Upper lobe of right lung (tissue), 1 donor: ENCODE results near the gene ELF4. TPM values are rescaled to one million over a fixed set of nuclear protein-coding genes. Genes with fewer than 3 reads are reported as not detected.

Experiments used
- ATAC-seq: fragments of 200-7000 bp; cut with Tn5 transposase; one replicate; pipeline ENCODE4 v1.9.1; 2020; ENCODE audit warnings: mild to moderate bottlenecking, moderate library complexity
- DNase-seq: peaks from one replicate; pipeline ENCODE4 v3.0.0-alpha.2; 2020
- H3K27ac ChIP-seq: fragments of 200-600 bp; one replicate; pipeline ENCODE4 v1.8.0; 2022
- H3K27me3 ChIP-seq: fragments of 200-600 bp; one replicate; pipeline ENCODE4 v1.8.0; 2022; ENCODE audit warnings: mild to moderate bottlenecking
- H3K36me3 ChIP-seq: fragments of 200-600 bp; one replicate; pipeline ENCODE4 v1.8.0; 2022
- H3K4me1 ChIP-seq: fragments of 200-600 bp; one replicate; pipeline ENCODE4 v1.8.0; 2022
- H3K4me3 ChIP-seq: fragments of 200-600 bp; one replicate; pipeline ENCODE4 v1.8.0; 2022; ENCODE audit warnings: mild to moderate bottlenecking
- H3K9me3 ChIP-seq: fragments of 200-600 bp; one replicate; pipeline ENCODE4 v1.8.0; 2022
- intact Hi-C: fragments of 100-400 bp; cut with DNase I; formaldehyde crosslinking; loops from one replicate; pipeline ENCODE4 v1.11.0; 2022
- total RNA-seq: library from RNA; stranded (reverse); fragmentation: NEBNext Ultra II Directional; extraction: Animal tissue kit (Norgen Biotek cat#: 25700); gene quantifications from one replicate; pipeline ENCODE4 v1.2.1, GENCODE V29; 2021
- TF ChIP-seq, protein P1 (sequence below): fragments of 200-600 bp; IDR thresholded peaks from one replicate; pipeline ENCODE4 v1.8.0; 2022; ENCODE audit warnings: antibody characterized with exemption
- donor health status: DM: no; HTN: yes; CAD: no; lungs with severe emphysema.

The ELF4 gene
- total RNA-seq, 1 donor from 2014 or later, result 23.8 TPM

GRCh38 chrX:130105244-130105643 is 5.1 kb downstream of the ELF4 start:
- peaks cover 20% of the 10 kb centered on the region for H3K4me1 ChIP-seq
- no peaks in the 10 kb centered on the region for H3K36me3 ChIP-seq
- ATAC-seq, result no peak
- no peak for DNase-seq
- H3K4me3 ChIP-seq, result no peak overlapping the region
- H3K27me3 ChIP-seq, result no peaks in the 10 kb centered on the region
- H3K9me3 ChIP-seq, result no peaks in the 10 kb centered on the region
- H3K27ac ChIP-seq, result no peak overlapping the region
- TF ChIP-seq, protein P1, sequence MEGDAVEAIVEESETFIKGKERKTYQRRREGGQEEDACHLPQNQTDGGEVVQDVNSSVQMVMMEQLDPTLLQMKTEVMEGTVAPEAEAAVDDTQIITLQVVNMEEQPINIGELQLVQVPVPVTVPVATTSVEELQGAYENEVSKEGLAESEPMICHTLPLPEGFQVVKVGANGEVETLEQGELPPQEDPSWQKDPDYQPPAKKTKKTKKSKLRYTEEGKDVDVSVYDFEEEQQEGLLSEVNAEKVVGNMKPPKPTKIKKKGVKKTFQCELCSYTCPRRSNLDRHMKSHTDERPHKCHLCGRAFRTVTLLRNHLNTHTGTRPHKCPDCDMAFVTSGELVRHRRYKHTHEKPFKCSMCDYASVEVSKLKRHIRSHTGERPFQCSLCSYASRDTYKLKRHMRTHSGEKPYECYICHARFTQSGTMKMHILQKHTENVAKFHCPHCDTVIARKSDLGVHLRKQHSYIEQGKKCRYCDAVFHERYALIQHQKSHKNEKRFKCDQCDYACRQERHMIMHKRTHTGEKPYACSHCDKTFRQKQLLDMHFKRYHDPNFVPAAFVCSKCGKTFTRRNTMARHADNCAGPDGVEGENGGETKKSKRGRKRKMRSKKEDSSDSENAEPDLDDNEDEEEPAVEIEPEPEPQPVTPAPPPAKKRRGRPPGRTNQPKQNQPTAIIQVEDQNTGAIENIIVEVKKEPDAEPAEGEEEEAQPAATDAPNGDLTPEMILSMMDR, result no peak
- intact Hi-C loops, result no loop called here

DNA sequence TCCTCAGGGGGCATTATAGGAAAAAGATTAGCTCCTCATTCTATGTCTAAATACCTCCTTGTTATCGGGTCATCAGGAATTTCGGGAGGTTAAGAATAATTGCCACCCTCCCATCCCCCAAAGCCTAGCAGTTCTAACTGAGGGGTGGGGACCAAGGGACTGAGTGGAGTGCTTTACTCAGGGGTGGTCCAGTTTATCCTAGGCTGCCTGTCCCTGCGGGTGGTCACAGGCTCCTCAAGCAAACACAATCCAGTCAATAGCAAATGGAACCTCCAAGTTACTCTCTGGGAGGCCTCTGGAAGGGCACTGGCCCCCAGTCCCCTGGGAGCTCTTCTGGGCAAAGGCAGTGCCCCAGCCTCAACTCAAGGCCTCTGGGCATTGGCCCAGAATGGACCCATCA is 6.7 kb downstream of the ELF4 start:
- no peak for DNase-seq
- peaks cover 34% of the 10 kb centered on the region for H3K4me1 ChIP-seq
- no peaks in the 10 kb centered on the region for H3K9me3 ChIP-seq
- no peak for ATAC-seq
- H3K4me3 ChIP-seq, result no peak overlapping the region
- TF ChIP-seq, protein P1, result no peak
- no peaks in the 10 kb centered on the region for H3K27me3 ChIP-seq
- H3K36me3 ChIP-seq, result no peaks in the 10 kb centered on the region
- intact Hi-C loops, result no loop called here
- H3K27ac ChIP-seq, result no peak overlapping the region

DNA sequence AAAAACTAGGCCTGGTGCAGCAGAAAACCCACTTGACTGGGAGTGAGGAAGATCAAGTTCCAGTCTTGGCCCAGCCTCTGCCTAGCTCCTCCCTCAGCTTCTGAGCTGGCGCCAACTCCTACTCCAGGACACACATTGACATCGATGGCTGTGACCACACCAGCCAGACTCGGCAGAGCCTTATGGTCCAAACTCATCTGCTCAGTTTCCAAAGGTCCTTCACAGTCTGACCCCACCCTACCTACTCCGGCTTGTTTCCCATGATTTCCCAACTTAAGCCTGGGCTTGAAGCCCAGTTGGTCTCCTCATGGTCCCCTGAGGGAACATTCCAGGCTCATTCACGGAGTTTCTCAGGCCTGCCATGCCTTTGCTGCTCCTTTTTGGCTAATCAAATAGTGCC is 10.1 kb downstream of the ELF4 start:
- Histone ChIP-seq H3K27me3 (no peaks in the 10 kb centered on the region), H3K36me3 (no peaks in the 10 kb centered on the region), H3K27ac (peak overlapping the region; percentile 8), H3K4me1 (peaks cover 32% of the 10 kb centered on the region), H3K9me3 (no peaks in the 10 kb centered on the region), H3K4me3 (no peak overlapping the region)
- intact Hi-C loops, result no loop called here
- no peak for DNase-seq
- TF ChIP-seq, protein P1, result no peak
- peak; percentile 68 for ATAC-seq

GRCh38 chrX:130098210-130098552 is 12.1 kb downstream of the ELF4 start:
- TF ChIP-seq, protein P1, result no peak
- DNase-seq (no peak), ATAC-seq (no peak)
- Histone ChIP-seq H3K9me3 (no peaks in the 10 kb centered on the region), H3K36me3 (no peaks in the 10 kb centered on the region), H3K27me3 (no peaks in the 10 kb centered on the region), H3K4me1 (peaks cover 25% of the 10 kb centered on the region), H3K4me3 (no peak overlapping the region), H3K27ac (peak overlapping the region; percentile 51)
- intact Hi-C loops, result no loop called here

DNA sequence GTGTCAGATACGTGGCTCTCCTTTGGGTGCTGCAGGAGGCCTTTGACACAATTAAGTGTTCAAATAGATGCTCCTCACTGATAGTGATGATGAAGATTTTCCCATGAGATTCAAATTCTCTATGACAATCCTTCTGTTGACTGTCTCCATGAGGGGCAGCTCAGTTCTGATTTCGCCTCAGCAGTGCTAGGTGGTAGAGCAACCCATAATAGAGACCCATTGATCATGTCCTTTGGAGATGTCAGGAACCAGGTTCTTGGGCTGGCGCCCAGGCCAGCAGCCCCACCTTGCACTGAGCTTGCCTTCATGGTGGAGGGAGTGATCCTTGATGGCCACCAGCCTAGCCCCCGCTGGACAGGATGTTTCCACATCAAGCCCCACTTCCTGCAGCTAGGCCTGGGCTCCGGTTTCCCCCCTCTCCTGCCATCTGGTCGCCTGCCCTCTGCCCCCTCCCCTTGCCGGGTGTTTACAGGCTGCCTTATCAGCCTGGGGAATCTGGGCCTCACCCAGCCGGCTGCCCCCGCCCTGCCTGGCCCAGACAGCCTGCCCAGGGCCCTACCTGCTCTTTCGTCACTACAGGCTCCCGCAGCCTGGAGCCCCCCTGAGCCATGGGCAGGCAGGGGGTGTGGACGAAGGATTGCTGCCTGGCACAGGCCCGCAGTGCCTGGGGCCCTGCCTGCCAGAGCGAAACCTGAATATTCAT is 12.6 kb downstream of the ELF4 start:
- no peaks in the 10 kb centered on the region for H3K27me3 ChIP-seq
- no peak overlapping the region for H3K4me3 ChIP-seq
- DNase-seq, result peak; percentile 74
- H3K36me3 ChIP-seq, result no peaks in the 10 kb centered on the region
- H3K27ac ChIP-seq, result peak overlapping the region; percentile 51
- peak; percentile 91 for ATAC-seq
- intact Hi-C loops, result no loop called here
- no peaks in the 10 kb centered on the region for H3K9me3 ChIP-seq
- peaks cover 25% of the 10 kb centered on the region for H3K4me1 ChIP-seq
- TF ChIP-seq, protein P1, result no peak
